Mammary epithelial cell (primary cell): ENCODE results near the gene LSAMP.

Experiments used
- EZH2 ChIP-seq: IDR thresholded peaks from 2 replicates; pipeline ENCODE4 v1.6.1; 2012; ENCODE audit warnings: low read length, inconsistent platforms, borderline replicate concordance
- TF ChIP-seq, protein P1 (sequence below), 2 donors: IDR thresholded peaks in 1 of 2; conservative IDR thresholded peaks in 1 of 2; 2 replicates each; pipeline ENCODE4 v1.5.1; 2011 to 2012; ENCODE audit warnings: inconsistent platforms in 2 of 2, low read length in 2 of 2, mild to moderate bottlenecking in 2 of 2, control low read depth in 1 of 2, low read depth in 1 of 2; ENCODE audit not compliant: insufficient read depth in 1 of 2; ENCODE audit errors: extremely low read depth in 1 of 2

DNA sequence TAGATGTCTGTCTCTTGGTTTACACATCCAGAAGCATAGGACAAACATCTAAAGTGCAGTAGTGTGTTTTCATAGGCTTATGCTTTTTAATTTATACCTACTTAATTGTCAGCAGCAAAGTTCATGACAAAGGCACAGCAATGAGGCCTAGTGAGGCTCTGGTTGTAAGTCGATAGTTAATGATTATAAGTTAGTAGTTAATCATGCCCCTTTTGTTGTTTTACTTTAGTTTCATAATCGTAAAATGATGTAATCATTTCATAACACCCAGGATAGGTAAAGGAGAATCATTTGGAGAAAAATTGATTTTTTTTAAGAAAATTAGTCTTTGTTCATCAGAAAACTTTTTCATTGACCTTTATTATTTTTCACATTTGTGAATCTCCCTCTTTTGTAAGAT, 351.9 kb downstream of the LSAMP start:
- TF ChIP-seq EZH2, result no peak
- TF ChIP-seq, protein P1, sequence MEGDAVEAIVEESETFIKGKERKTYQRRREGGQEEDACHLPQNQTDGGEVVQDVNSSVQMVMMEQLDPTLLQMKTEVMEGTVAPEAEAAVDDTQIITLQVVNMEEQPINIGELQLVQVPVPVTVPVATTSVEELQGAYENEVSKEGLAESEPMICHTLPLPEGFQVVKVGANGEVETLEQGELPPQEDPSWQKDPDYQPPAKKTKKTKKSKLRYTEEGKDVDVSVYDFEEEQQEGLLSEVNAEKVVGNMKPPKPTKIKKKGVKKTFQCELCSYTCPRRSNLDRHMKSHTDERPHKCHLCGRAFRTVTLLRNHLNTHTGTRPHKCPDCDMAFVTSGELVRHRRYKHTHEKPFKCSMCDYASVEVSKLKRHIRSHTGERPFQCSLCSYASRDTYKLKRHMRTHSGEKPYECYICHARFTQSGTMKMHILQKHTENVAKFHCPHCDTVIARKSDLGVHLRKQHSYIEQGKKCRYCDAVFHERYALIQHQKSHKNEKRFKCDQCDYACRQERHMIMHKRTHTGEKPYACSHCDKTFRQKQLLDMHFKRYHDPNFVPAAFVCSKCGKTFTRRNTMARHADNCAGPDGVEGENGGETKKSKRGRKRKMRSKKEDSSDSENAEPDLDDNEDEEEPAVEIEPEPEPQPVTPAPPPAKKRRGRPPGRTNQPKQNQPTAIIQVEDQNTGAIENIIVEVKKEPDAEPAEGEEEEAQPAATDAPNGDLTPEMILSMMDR (conservative IDR thresholded peaks at IDR 0.05 in 1 of 2, IDR thresholded peaks at IDR 0.05 in 1 of 2; ENCODE audit: extremely low read depth in 1 of 2, insufficient read depth in 1 of 2, low read depth in 1 of 2, low read length in 2 of 2), result no peak
